GM12873 (cell line): Measurements from ENCODE around the gene UPK1B.

Experiments used
- CTCF ChIP-seq: IDR thresholded peaks from 2 replicates; pipeline ENCODE4 v1.5.1; 2012; ENCODE audit warnings: low read depth, mild to moderate bottlenecking, moderate library complexity, low read length, control low read depth; ENCODE audit not compliant: insufficient read depth; ENCODE audit errors: missing control alignments

Gene UPK1B

GRCh38 chr3:119147494-119147893, 25.9 kb upstream of the UPK1B start:
- TF ChIP-seq CTCF, result no peak

- TF ChIP-seq CTCF, result no peak
These were observed 24.8 kb upstream of the UPK1B start for GRCh38 chr3:119148493-119149180.

GRCh38 chr3:119149484-119149883, 23.9 kb upstream of the UPK1B start:
- no peak for TF ChIP-seq CTCF

GRCh38 chr3:119156868-119157267, 16.5 kb upstream of the UPK1B start:
- TF ChIP-seq CTCF, result no peak

GRCh38 chr3:119157971-119158370, 15.4 kb upstream of the UPK1B start:
- no peak for TF ChIP-seq CTCF

- TF ChIP-seq CTCF, result no peak
These were observed 13.0 kb upstream of the UPK1B start for GRCh38 chr3:119160361-119160760.

- TF ChIP-seq CTCF, result no peak
These were observed 12.6 kb upstream of the UPK1B start for GRCh38 chr3:119160815-119161214.
